NCI-H1092 (cell line): ENCODE measurements around the gene GNLY.

ENCODE experiments used
- DNase-seq: peaks from one replicate; lab custom pipeline; 2025; lab: John Stamatoyannopoulos, UW

GNLY gene

GRCh38 chr2:85684806-85685205 lies 9.4 kb upstream of the GNLY start:
- DNase-seq: no peak

DNA sequence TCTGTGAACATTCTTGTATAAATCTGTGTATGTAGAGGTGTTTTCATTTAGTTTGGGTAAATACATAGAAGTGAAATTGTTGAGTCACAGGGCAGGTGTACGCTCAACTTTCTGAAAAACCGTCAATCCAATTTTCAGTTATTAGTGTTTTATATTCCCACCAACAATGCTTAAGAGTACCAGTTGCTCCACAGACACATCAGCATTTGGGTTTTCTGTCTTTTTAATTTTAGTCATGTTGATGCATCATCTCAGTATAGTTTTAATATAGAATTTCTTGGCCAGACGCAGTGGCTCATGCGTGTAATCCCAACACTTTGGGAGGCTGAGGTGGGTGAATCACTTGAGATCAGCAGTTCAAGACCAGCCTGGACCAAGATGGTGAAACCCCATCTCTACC lies 3.2 kb upstream of the GNLY start:
- DNase-seq: no peak

DNA sequence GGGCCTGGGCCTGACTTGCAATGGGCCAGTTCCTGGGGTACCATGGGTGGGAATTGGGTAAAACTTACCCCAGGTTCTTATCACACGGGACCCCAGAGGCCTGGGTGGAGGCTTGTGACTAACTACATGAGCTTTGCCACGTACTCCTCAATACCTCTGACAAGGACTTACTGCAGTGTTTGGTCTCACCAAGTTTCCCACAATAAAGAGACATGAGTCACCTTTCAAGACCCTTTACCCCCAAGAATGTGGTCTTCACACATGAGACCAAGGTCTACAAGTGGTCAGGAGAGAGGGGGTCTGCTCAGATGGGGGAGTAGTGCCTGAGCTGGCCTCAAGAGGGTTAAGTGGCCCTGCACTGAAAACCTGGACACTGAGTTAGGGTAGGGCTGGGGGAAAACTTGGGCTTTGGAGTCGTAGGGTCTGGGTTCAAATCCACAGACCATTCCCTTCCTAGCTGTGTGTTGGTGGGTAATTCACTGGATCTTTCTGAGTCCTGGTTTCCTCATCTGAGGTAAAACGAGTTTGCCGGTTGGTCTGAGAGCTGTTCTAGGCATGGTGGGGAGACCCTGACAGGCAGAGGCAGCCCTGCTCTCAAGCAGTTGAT lies 2.0 kb upstream of the GNLY start:
- no peak for DNase-seq

- no peak for DNase-seq
Measured at GRCh38 chr2:85695121-85695520, 963 bp downstream of the GNLY start.

GRCh38 chr2:85695691-85696668 lies 1.8 kb downstream of the GNLY start:
- no peak for DNase-seq

DNA sequence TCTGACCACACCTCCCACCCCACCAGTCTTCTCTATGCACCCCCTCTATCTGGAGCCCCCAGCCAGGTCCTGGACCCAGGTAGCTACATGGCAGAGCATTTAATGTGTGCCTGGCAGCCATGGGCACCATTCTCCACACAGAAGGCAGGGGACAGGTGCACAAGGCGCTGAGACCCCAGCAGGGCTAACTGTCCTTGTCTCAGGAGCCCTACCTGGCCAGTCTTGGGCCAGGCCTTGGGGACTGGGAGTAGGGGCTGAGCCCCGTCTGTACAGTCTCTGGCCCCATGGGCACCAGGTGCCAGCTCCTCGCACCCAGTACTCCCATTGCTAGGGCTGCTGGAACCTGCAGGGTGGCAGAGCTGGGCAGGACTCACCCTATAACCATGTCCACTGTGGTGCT lies 2.9 kb downstream of the GNLY start:
- DNase-seq: no peak

GRCh38 chr2:85697716-85698115 lies 3.6 kb downstream of the GNLY start:
- DNase-seq: no peak

DNA sequence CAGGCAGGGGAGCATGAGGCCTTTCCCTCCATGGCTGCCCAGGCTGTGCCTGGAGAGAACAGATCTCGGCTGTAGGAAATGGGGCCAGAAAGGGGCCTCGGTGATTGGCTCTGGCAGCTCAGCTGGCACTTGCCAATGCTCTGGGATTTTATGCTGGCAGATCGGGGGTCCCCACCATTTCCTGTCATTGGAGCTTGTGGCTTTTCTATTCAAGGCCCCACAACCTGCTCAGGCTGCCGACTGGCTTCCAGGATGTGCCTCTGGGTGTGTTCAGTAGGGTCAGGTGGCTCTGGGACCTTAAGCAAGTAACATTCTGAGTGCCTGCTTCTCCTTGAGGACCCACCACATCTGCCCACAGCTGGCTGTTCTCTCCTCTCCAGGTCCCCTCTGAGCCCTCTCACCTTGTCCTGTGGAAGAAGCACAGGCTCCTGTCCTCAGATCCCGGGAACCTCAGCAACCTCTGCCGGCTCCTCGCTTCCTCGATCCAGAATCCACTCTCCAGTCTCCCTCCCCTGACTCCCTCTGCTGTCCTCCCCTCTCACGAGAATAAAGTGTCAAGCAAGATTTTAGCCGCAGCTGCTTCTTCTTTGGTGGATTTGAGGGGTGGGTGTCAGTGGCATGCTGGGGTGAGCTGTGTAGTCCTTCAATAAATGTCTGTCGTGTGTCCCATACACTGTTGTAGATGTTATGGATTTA lies 4.2 kb downstream of the GNLY start:
- DNase-seq: no peak

DNA sequence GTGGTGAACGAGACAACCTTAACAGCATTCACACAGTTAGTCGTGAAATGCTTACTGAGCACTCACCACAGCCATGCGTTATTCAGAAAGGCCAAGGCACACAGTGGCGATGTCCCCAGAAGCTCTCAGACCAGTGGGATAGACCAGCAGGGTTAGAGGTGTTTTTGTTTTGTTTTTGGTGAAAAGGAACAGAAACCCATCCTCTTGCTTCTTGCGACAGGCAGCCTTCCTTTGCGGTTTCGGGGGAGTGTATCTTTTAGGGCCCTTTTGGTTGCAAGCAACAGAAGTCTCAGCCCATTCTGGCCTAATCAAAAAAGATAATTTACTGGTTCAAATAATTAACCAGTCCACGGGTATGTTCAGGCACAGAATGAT lies 4.7 kb downstream of the GNLY start:
- no peak for DNase-seq

DNA sequence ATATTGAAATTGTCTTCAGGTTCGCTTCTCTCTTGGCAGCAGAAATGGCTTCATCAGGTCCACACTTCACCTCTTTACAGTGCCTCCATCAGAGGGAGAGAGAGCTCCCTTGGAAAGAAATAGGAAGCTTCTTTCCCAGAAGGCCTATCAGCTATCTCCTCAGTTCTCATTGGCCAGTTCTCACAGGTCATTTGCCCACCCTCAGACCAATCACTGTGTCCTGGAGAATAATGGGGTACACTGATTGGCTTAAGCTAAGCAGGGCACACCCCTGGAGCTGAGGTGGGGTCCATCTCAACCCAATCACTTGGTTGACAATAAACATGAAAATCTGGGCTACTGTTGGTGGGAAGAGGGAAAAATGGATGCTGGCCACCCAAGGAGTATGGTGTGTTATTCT lies 5.2 kb downstream of the GNLY start:
- no peak for DNase-seq

GRCh38 chr2:85702172-85702571 lies 8.0 kb downstream of the GNLY start:
- DNase-seq: no peak

DNA sequence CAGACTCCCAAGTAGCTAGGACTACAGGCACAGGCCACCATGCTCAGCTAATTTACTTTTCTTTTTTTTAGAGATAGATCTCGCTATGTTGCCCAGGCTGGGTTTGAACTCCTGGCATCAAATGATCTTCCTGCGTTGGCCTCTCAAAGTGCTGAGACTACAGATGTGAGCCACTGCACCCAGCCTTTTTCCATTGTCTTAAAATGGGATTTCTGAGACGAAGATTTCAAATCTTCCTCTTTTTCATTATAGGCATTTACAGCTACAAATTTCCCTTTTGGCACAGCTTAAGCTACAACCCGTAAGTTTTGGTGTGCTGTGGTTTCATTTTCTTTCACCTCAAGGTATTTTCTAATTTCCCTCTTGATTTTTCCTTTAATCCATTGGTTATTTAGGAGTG lies 8.6 kb downstream of the GNLY start:
- no peak for DNase-seq

- DNase-seq: no peak
Measured at GRCh38 chr2:85703329-85703728, 9.2 kb downstream of the GNLY start.

DNA sequence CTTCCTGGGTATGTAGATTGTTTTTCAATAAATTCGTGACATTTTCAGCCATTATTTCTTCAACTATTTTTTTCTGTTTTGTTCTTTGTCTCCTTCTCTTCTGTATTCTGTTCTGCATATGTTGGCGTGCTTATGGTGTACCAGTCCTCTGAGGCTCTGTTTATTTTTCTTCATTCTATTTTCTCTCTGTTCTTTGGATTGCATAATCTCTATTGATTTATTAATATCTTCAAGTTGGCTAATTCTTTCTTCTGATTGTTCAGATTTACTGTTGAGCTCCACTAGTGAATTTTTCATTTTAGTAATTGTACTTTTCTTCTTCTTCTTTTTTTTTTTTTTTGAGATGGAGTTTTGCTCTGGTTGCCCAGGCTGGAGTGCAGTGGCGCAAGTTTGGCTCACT lies 9.9 kb downstream of the GNLY start:
- no peak for DNase-seq

DNA sequence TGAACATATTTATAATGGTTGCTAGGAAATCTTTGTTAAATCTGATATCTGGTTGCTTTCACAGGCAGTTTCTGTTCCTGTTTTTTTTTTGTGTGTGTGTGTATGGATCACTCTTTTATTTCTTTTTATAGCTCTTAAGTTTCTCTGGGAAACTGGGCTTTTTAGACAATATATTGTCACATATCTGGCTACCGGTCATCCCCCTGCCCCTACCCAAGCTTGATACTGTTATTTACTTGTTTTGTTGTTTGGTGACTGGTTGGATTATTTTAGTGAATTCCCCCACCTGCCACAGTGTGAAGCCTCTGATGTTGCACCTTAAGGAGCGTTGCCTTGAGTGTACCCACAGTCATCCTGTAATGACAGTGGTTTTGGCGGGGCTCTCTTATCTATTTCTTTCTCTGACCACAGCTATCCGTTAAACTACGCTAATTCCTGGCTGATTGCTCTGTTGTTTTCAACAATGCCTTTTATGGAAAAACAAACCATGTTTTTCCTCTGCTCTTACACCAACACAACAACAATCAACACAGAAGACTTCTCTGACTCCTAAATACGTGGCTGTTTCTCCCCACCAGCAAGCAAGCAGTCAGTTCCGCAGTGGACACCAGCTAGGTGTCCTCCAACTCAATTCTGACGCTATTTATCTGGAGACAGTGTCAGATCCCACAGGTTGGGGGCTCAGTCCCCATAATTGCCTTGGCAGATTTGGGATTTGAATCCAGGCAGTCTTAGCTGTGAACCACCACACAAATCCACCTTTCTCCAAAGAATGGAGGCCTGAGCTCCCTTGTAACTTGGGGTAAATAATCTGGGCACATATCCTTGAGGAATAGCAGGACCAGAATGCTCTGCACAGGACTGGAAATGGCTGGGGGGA lies 10.9 kb downstream of the GNLY start:
- DNase-seq: no peak

DNA sequence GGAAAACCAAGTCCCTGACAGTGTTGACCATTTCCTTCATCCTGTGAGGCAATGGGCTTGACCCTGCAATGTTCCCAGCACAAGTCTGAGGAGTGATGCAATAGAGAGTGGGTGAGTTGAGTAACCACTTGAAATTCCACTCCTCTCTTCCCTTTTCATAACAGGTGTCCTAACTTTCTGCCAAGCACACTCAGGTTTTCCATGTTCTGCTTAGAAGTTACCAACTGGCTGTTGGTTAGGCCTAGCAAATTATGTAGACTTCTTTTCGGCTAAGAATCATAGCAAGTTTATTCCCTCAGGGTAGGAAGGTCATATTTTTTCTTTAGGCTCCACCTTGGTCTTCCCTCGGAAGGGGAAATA lies 11.5 kb downstream of the GNLY start:
- DNase-seq: no peak

DNA sequence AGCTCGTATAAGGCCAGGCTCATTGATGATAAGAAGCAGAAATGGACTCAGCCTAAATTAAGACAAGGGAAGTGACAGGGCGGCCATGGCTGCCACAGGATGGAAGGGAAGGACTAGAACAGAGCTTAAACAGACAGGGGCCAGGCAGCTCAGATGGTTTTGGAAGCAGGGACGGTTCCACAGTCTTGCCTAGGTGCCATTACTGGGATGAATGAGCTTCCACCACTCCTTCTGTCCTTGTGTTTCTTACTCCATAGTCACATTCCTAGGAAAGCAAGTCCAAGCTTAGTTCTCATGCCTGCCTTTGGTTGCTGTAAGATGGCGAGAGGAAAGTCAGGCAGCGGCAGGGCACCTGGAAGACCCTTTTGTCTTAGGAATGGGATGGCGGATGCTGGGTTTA lies 11.9 kb downstream of the GNLY start:
- DNase-seq: no peak

GRCh38 chr2:85706599-85707296 lies 12.6 kb downstream of the GNLY start:
- no peak for DNase-seq

GRCh38 chr2:85707304-85707703 lies 13.1 kb downstream of the GNLY start:
- DNase-seq: peak; percentile 50

DNA sequence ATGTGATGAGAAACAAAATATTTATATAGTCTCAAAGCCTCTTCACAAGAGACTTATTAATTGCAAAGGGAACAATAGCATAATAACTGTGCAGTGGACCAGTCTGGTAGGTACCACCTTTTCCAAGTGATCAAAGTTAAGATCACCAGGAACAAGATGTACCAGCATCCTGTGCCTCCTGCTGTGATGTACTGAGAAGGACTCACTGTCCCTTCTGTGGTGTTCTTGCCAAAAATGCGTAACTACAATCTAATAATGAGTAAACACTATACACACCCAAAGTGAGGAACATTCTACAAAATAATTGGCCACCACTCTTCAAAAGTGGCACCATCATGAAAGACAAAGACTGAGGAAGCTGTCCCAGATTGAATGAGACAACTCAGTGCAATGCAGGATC lies 14.5 kb downstream of the GNLY start:
- DNase-seq: no peak

DNA sequence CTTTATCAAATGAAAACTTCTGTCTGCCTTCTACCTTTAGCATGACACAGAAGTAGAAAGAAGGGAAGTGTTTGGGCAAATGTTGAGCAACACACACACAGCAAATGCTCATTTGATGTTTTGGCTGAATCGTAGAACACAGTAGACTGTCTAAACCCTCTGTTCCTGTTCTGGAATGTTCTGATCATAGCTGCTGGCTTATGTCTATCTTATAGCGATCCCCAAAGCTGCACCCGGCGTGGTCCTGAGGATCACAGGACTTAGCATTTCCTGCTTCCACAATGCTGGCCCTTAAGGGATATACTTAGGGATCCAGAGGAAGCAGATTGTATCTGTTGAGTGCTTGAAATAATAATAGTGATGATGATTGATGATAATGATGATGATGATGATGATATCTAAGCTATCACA lies 15.2 kb downstream of the GNLY start:
- no peak for DNase-seq
